Measurements from ENCODE around the gene MYBPC2.
A peak's percentile ranks its signal among the peaks of the same experiment; 100 is the strongest.
"Not testable (repeated sequence)": the region's sequence is repeated elsewhere in the genome, so short reads cannot be mapped to it uniquely, and the experiment has no call there.

MYBPC2 gene

GRCh38 chr19:50460161-50460765, 27.6 kb downstream of the MYBPC2 start:
- no peak for DNase-seq

GRCh38 chr19:50461066-50461875, 28.6 kb downstream of the MYBPC2 start:
- peak; percentile 43 for DNase-seq

GRCh38 chr19:50462970-50463369, 30.3 kb downstream of the MYBPC2 start:
- DNase-seq: no peak

- no peak for DNase-seq
Measured at GRCh38 chr19:50464348-50464747, 31.7 kb downstream of the MYBPC2 start.

- no peak for DNase-seq
Measured at GRCh38 chr19:50465000-50465399, 32.3 kb downstream of the MYBPC2 start.

GRCh38 chr19:50465986-50466705, 33.5 kb downstream of the MYBPC2 start:
- peak; percentile 72 for DNase-seq

- no peak for DNase-seq
Measured at GRCh38 chr19:50466706-50467039, 34.0 kb downstream of the MYBPC2 start.

GRCh38 chr19:50467566-50467965, 34.9 kb downstream of the MYBPC2 start:
- DNase-seq: no peak

- DNase-seq: no peak
Measured at GRCh38 chr19:50468818-50469217, 36.1 kb downstream of the MYBPC2 start.

- DNase-seq: not testable (repeated sequence)
Measured at GRCh38 chr19:50473336-50473735, 40.6 kb downstream of the MYBPC2 start.

- no peak for DNase-seq
Measured at GRCh38 chr19:50475101-50475568, 42.4 kb downstream of the MYBPC2 start.

- no peak for DNase-seq
Measured at GRCh38 chr19:50475736-50476223, 43.1 kb downstream of the MYBPC2 start.

GRCh38 chr19:50476224-50476906, 43.7 kb downstream of the MYBPC2 start, which contains the start of the genes EMC10 and GARIN5A:
TSS of gene EMC10 (plus strand) at chr19:50476507. CDS start at chr19:50476545, 38 bp downstream.
TSS of gene GARIN5A (minus strand) at chr19:50476848. CDS start at chr19:50476388, 460 bp downstream.
- peak; percentile 88 for DNase-seq

GRCh38 chr19:50476907-50477238, 44.2 kb downstream of the MYBPC2 start:
- no peak for DNase-seq

- no peak for DNase-seq
Measured at GRCh38 chr19:50477751-50478515, 45.2 kb downstream of the MYBPC2 start.

- no peak for DNase-seq
Measured at GRCh38 chr19:50478901-50479715, 46.4 kb downstream of the MYBPC2 start.

GRCh38 chr19:50479761-50480251, 47.1 kb downstream of the MYBPC2 start:
- no peak for DNase-seq

GRCh38 chr19:50480281-50481111, 47.8 kb downstream of the MYBPC2 start:
- no peak for DNase-seq

- no peak for DNase-seq
Measured at GRCh38 chr19:50481351-50482149, 48.9 kb downstream of the MYBPC2 start.
